GM21390 (cell line): ENCODE measurements around the gene GBP1.
"Not testable (repeated sequence)": the region's sequence is repeated elsewhere in the genome, so short reads cannot be mapped to it uniquely, and the experiment has no call there.

Experiments
- ATAC-seq: cut with Tn5 transposase; IDR thresholded peaks from one replicate; pipeline ENCODE4 v1.9.1; 2021; ENCODE audit not compliant: unreplicated experiment

Gene GBP1, protein sequence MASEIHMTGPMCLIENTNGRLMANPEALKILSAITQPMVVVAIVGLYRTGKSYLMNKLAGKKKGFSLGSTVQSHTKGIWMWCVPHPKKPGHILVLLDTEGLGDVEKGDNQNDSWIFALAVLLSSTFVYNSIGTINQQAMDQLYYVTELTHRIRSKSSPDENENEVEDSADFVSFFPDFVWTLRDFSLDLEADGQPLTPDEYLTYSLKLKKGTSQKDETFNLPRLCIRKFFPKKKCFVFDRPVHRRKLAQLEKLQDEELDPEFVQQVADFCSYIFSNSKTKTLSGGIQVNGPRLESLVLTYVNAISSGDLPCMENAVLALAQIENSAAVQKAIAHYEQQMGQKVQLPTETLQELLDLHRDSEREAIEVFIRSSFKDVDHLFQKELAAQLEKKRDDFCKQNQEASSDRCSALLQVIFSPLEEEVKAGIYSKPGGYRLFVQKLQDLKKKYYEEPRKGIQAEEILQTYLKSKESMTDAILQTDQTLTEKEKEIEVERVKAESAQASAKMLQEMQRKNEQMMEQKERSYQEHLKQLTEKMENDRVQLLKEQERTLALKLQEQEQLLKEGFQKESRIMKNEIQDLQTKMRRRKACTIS

GRCh38 chr1:89065079-89065868 is at the start of gene GBP1:
TSS of gene GBP1 (minus strand) at chr1:89065208. CDS start at chr1:89063234, 1,974 bp downstream.
- peak; percentile 58 for ATAC-seq

DNA sequence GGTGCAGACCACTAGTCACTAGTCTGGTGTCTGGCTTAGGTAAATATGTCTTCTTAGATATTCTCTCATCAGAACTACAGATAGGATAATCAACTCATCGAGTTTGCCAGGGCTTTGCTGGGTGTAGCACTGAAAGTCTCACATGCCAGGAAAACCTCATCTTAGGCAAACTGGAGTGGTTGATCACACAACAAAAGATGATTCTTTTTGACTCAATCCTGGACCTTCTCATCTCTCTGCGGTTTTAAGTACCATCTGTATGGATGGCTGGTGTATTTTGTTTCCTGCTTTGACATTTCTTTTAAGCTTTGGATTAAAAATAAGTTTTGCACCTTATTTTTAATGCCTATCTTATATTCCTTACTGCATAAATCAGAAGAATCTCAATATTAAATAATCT is 49.7 kb upstream of the GBP1 start:
- no peak for ATAC-seq

GRCh38 chr1:89112871-89113613 is 48.0 kb upstream of the GBP1 start:
- no peak for ATAC-seq

DNA sequence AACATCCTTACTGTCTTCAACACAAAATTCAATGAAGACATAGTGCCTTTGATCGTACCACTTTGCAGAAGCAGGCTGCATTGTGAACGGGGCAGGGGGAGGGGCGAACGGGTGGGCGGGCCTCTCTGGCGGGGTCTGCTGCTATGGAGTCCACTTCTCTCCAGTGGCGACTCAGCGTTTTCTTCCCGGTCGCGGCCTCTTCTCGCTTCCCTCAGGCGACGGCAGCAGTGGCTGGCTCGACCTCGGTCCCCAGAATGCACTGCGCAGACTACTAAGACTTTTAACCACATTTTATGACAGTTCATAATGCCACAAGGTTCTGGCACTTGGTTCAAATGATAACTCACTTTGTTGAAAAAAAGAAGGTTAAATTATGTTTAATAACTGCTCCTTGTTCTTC is 39.7 kb upstream of the GBP1 start:
- no peak for ATAC-seq

- no peak for ATAC-seq
Observed at GRCh38 chr1:89104147-89104546, 39.1 kb upstream of the GBP1 start.

- no peak for ATAC-seq
Observed at GRCh38 chr1:89102021-89102420, 37.0 kb upstream of the GBP1 start.

DNA sequence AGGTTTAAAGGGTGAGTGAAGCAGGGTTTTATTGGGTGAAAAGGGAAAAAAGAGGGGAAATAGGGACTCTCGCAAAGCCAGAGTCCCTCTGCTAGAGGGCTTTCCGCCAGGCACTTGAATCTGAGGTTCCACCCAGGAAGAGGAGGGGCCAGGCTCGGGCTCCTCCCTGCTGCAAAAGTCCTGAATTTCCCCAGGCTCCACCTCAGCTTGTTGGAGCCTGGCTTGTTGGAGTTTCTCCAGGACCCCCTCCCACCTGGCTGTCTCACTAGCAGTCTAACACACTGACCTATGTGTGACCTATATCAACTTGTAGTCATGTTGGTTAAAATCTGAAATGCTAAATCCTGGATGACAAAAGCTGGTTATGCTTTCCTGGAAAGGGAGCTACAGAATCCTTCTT is 35.4 kb upstream of the GBP1 start:
- ATAC-seq = no peak

- no peak for ATAC-seq
Observed at GRCh38 chr1:89098857-89099256, 33.8 kb upstream of the GBP1 start.

DNA sequence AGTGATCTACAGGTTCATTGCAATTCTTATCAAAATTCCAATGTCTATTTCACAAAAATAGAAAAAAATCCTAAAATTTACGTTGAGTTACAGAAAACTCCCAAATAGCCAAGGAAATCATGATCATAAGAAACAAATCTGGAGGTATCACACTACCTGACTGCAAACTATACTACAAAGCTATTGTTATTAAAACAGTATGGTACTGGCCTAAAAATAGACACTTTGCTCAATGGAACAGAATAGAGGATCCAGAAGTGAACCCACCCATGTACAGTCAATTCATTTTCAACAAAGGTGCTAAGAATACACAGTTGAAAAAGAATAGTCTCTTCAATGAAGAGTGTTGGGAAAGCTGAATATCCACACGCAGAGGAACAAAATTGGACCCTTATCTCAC is 30.7 kb upstream of the GBP1 start:
- ATAC-seq = no peak

- no peak for ATAC-seq
Observed at GRCh38 chr1:89089962-89090361, 25.0 kb upstream of the GBP1 start.

GRCh38 chr1:89088572-89088971 is 23.6 kb upstream of the GBP1 start:
- no peak for ATAC-seq

GRCh38 chr1:89087241-89087640 is 22.2 kb upstream of the GBP1 start:
- no peak for ATAC-seq

- no peak for ATAC-seq
Observed at GRCh38 chr1:89085781-89086180, 20.8 kb upstream of the GBP1 start.

DNA sequence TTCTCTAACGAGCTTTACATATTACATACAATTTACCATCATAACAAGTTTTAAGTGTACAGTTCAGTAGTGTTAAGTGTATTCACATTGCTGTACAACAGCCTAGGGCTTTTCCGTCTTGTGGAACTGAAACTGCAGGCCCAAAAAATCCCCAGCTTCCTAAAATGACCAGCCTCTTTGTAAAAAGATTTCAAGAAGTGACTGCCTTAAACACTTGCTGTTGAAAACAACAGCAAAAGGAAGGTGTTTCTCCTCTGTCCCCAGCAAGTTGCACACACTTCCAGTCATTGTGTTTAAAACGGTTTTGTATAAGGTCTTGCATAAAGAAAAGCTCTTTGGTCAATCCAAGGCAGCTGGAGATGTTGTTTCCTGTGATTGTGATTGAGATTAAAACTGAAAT is 16.0 kb upstream of the GBP1 start:
- ATAC-seq = no peak

GRCh38 chr1:89080068-89080467 is 15.1 kb upstream of the GBP1 start:
- not testable (repeated sequence) for ATAC-seq

DNA sequence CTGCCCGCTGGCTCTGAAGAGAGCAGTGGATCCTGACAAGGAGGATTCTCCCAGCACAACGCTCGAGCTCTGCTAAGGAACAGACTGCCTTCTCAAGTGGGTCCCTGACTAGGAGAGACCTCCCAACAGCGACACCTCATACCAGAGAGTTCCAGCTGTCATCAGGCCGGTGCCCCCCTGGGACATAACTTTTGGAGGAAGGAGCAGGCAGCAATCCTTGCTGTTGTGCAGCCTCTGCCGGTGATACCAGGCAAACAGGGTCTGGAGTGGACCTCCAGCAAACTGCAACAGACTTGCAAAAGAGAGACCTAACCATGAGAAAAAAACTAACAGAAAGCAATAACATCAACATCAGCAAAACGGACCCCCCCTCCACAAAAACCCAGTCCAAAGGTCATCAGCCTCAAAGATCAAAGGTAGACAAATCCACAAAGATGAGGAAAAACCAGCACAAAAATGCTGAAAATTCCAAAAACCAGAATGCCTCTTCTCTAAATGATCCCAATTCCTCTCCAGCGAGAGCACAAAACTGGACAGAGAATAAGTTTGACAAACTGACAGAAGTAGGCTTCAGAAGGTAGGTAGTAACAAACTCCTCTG is 7.6 kb upstream of the GBP1 start:
- not testable (repeated sequence) for ATAC-seq

GRCh38 chr1:89070509-89070908 is 5.5 kb upstream of the GBP1 start:
- ATAC-seq = no peak

- no peak for ATAC-seq
Observed at GRCh38 chr1:89069951-89070350, 4.9 kb upstream of the GBP1 start.

GRCh38 chr1:89068291-89068690 is 3.3 kb upstream of the GBP1 start:
- no peak for ATAC-seq

GRCh38 chr1:89064632-89065031 is 376 bp downstream of the GBP1 start:
- ATAC-seq = peak; percentile 55

DNA sequence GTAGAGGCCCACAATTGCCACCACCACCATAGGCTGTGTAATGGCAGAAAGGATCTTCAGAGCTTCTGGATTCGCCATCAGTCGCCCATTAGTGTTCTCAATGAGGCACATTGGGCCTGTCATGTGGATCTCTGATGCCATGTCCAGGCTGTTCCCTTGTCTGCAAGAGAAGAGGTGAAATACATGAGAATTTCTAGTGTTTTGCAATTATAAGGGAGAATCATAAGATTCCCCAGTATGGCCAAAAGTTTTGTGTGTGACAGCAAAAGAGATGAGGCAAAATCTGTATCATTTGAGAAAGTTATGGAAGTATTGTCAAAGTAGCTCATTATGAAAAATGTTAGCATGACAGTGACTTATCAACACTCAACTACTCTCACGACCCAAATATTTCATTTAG is 1.9 kb downstream of the GBP1 start:
- no peak for ATAC-seq
